RWPE2 (cell line): ENCODE results near the gene SNX4.

Source experiments
- ATAC-seq: fragments of 200-7000 bp; cut with Tn5 transposase; 3 replicates; pipeline ENCODE4 v1.9.1; 2021; ENCODE audit warnings: low read depth
- DNase-seq: peaks from one replicate; pipeline ENCODE4 v3.0.0-alpha.2; 2020; ENCODE audit warnings: low spot score
- H3K27ac ChIP-seq: fragments of 450-650 bp; 2 replicates; pipeline ENCODE4 v1.5.1; 2017; ENCODE audit warnings: mild to moderate bottlenecking; ENCODE audit not compliant: poor library complexity, severe bottlenecking
- H3K27me3 ChIP-seq: fragments of 250-450 bp; sonication (Bioruptor Pico); 2 replicates; pipeline ENCODE4 v1.5.1; 2021; ENCODE audit warnings: mild to moderate bottlenecking, moderate library complexity; ENCODE audit not compliant: insufficient read depth, poor library complexity, severe bottlenecking
- H3K36me3 ChIP-seq: fragments of 250-450 bp; sonication (Bioruptor Pico); 2 replicates; pipeline ENCODE4 v1.5.1; 2020; ENCODE audit warnings: low read depth, mild to moderate bottlenecking, moderate library complexity
- H3K4me1 ChIP-seq: fragments of 250-450 bp; sonication (Bioruptor Pico); 2 replicates; pipeline ENCODE4 v1.5.1; 2021; ENCODE audit warnings: mild to moderate bottlenecking, moderate library complexity; ENCODE audit not compliant: insufficient read depth, poor library complexity, severe bottlenecking
- H3K4me3 ChIP-seq: fragments of 250-450 bp; sonication (Bioruptor Pico); 2 replicates; pipeline ENCODE4 v1.5.1; 2021; ENCODE audit warnings: mild to moderate bottlenecking, moderate library complexity; ENCODE audit not compliant: severe bottlenecking
- H3K9me3 ChIP-seq: fragments of 250-450 bp; sonication (Bioruptor Pico); 2 replicates; pipeline ENCODE4 v1.5.1; 2021; ENCODE audit warnings: mild to moderate bottlenecking, moderate library complexity; ENCODE audit not compliant: severe bottlenecking
- CTCF ChIP-seq: fragments of 450-650 bp; IDR thresholded peaks from one replicate; pipeline ENCODE4 v1.5.1; 2017; ENCODE audit warnings: mild to moderate bottlenecking, moderate library complexity; ENCODE audit not compliant: poor library complexity, severe bottlenecking

Gene SNX4

GRCh38 chr3:125462722-125463299 lies 57.2 kb downstream of the SNX4 start:
- Histone ChIP-seq H3K27ac (no peak overlapping the region), H3K9me3 (no peaks in the 10 kb centered on the region), H3K4me3 (no peak overlapping the region), H3K4me1 (no peaks in the 10 kb centered on the region), H3K36me3 (peaks cover 48% of the 10 kb centered on the region), H3K27me3 (no peaks in the 10 kb centered on the region)
- no peak for ATAC-seq
- no peak for DNase-seq
- no peak for TF ChIP-seq CTCF

GRCh38 chr3:125461896-125462295 lies 58.1 kb downstream of the SNX4 start:
- no peak for ATAC-seq
- no peak for TF ChIP-seq CTCF
- no peaks in the 10 kb centered on the region for H3K4me1 ChIP-seq
- H3K36me3 ChIP-seq, result peaks cover 45% of the 10 kb centered on the region
- no peaks in the 10 kb centered on the region for H3K9me3 ChIP-seq
- H3K4me3 ChIP-seq, result no peak overlapping the region
- H3K27me3 ChIP-seq, result no peaks in the 10 kb centered on the region
- DNase-seq, result no peak
- no peak overlapping the region for H3K27ac ChIP-seq

- ATAC-seq (no peak), DNase-seq (no peak)
- Histone ChIP-seq H3K9me3 (no peaks in the 10 kb centered on the region), H3K27ac (no peak overlapping the region), H3K27me3 (no peaks in the 10 kb centered on the region), H3K4me1 (no peaks in the 10 kb centered on the region), H3K4me3 (no peak overlapping the region), H3K36me3 (peaks cover 47% of the 10 kb centered on the region)
- no peak for TF ChIP-seq CTCF
Observed at GRCh38 chr3:125460233-125460632, 59.8 kb downstream of the SNX4 start.

GRCh38 chr3:125443923-125444322 lies 76.1 kb downstream of the SNX4 start:
- Histone ChIP-seq H3K27ac (peak overlapping the region; percentile 56), H3K4me3 (no peak overlapping the region), H3K27me3 (no peaks in the 10 kb centered on the region), H3K9me3 (no peaks in the 10 kb centered on the region), H3K36me3 (peaks cover 18% of the 10 kb centered on the region), H3K4me1 (peaks cover 9% of the 10 kb centered on the region)
- DNase-seq, result no peak
- no peak for TF ChIP-seq CTCF
- ATAC-seq, result peak; percentile 81

- Histone ChIP-seq H3K36me3 (peaks cover 12% of the 10 kb centered on the region), H3K9me3 (no peaks in the 10 kb centered on the region), H3K4me1 (peaks cover 9% of the 10 kb centered on the region), H3K27me3 (no peaks in the 10 kb centered on the region), H3K27ac (no peak overlapping the region), H3K4me3 (no peak overlapping the region)
- ATAC-seq (no peak), DNase-seq (no peak)
- TF ChIP-seq CTCF, result no peak
Observed at GRCh38 chr3:125442506-125442905, 77.5 kb downstream of the SNX4 start.
